Lower leg skin (tissue), 4 donors: Measurements from ENCODE around the gene NEGR1. TPM values are rescaled to one million over a fixed set of nuclear protein-coding genes. Genes with fewer than 3 reads are reported as not detected.

Experiments used
- DNase-seq, 2 donors: peaks; one replicate each; pipeline ENCODE4 v3.0.0-alpha.2; 2019; ENCODE audit warnings: low spot score in 2 of 2
- H3K4me3 ChIP-seq: fragments of 200-600 bp; sonication (generic); 2 replicates; pipeline ENCODE4 v1.5.1; 2017; ENCODE audit warnings: mild to moderate bottlenecking, low read depth; ENCODE audit not compliant: poor library complexity, severe bottlenecking
- POLR2A ChIP-seq, 2 donors: fragments of 450-650 bp; IDR thresholded peaks; one replicate each; pipeline ENCODE4 v1.6.1; 2016 to 2017; ENCODE audit warnings: antibody characterized with exemption in 2 of 2, mild to moderate bottlenecking in 1 of 2, moderate library complexity in 1 of 2
- WGBS, 2 donors: methylation state at CpG; one replicate each; pipeline ENCODE4 v1.1.5; 2018; 5-methylcytosine and 5-hydroxymethylcytosine counted together
- intact Hi-C: fragments of 100-400 bp; cut with DNase I; formaldehyde crosslinking; loops from one replicate; pipeline ENCODE4 v1.15.0; 2023; ENCODE audit warnings: low total_unique reads
- total RNA-seq, 4 donors: library from RNA; depleted of rRNA; stranded (reverse); fragments of >200 nt; gene quantifications; one replicate each; pipeline ENCODE4 v1.1.0, GENCODE V29; 2016
- TF ChIP-seq, protein P1 (sequence below), 3 donors: fragments of 450-650 bp; IDR thresholded peaks; one replicate each; pipeline ENCODE4 v1.5.1; 2016; ENCODE audit warnings: antibody characterized with exemption in 3 of 3, mild to moderate bottlenecking in 3 of 3, moderate library complexity in 2 of 3

NEGR1 gene
- total RNA-seq, 4 donors from 2014 or later = 4.1 to 13.6 (median 6.0) TPM

DNA sequence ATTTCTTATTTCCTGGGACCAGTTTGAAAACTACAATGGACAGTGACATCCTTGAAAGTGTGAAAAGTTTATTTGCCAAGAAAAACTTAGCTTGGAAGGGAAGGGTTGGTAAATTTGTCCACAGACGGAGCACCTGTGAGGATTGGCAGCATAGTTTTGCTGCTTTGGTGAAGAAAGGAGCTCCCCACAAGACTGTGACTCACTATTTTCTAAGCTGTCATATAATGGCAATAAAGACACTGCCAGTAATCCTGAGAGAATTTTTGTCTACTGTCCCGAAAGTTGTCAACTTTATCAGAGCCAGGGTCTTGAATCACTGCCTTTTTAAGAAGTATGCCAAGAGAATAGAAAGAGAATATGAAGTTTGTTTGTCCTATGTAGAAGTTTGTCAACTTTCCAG lies 230.8 kb downstream of the NEGR1 start:
- H3K4me3 ChIP-seq = no peak overlapping the region
- DNase-seq = no peak
- WGBS, 2 donors = 34 to 40% methylated on average over 2 of the region's 2 CpGs
- intact Hi-C loops = no loop called here
- TF ChIP-seq, protein P1, sequence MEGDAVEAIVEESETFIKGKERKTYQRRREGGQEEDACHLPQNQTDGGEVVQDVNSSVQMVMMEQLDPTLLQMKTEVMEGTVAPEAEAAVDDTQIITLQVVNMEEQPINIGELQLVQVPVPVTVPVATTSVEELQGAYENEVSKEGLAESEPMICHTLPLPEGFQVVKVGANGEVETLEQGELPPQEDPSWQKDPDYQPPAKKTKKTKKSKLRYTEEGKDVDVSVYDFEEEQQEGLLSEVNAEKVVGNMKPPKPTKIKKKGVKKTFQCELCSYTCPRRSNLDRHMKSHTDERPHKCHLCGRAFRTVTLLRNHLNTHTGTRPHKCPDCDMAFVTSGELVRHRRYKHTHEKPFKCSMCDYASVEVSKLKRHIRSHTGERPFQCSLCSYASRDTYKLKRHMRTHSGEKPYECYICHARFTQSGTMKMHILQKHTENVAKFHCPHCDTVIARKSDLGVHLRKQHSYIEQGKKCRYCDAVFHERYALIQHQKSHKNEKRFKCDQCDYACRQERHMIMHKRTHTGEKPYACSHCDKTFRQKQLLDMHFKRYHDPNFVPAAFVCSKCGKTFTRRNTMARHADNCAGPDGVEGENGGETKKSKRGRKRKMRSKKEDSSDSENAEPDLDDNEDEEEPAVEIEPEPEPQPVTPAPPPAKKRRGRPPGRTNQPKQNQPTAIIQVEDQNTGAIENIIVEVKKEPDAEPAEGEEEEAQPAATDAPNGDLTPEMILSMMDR (IDR thresholded peaks at IDR 0.05) = no peak
- no peak for TF ChIP-seq POLR2A (IDR thresholded peaks at IDR 0.05)

DNA sequence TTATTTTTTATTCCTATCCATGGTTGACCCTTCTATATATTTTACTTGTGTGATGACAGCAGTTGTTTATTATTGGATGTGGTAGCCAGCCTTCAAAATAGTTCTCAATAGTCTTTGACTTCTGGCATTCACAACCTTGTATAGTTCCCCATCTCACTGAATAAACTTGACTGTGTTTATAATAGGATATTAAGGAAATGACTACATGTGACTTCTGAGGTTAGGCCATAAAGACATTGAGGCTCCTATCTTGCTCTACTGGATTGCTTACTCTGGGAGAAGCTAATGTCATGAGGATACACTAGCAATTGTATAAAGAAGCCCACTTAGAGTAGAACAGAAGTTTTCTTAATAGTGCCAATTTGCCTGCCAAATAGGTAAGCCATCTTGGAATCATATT lies 231.8 kb downstream of the NEGR1 start:
- H3K4me3 ChIP-seq = no peak overlapping the region
- no peak for TF ChIP-seq POLR2A (IDR thresholded peaks at IDR 0.05)
- TF ChIP-seq, protein P1 (IDR thresholded peaks at IDR 0.05) = no peak
- DNase-seq = no peak
- intact Hi-C loops = no loop called here

DNA sequence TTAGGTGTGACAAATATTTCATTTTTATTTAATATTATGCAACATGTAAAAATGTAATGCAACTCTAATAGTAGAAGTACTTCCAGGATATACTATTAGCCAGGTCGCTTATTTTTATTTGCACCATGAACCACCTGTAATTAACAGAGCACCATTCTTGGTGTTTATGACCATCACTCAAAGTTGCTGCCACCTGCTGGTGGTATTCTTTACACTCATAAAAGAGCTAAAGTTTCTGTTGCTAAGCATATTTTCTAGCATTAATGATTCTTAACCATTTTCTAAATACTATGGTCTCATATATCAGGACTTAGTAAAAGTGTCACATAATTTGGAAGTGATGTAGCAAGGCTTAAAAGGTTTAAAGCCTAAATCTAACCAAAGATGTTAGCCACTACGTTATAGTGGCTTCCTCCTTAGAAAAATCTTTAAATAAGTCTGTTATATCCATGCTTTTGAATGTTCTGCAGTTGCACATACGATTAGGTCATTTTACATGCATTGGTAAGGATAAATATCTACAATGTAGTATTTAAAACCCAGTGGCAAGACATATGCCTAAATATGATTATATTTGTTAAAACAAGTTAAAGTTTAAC lies 244.5 kb downstream of the NEGR1 start:
- TF ChIP-seq, protein P1 (IDR thresholded peaks at IDR 0.05) = no peak
- no peak overlapping the region for H3K4me3 ChIP-seq
- 55 to 57% methylated on average over 3 of the region's 3 CpGs for WGBS, 2 donors
- intact Hi-C loops = no loop called here
- no peak for DNase-seq

DNA sequence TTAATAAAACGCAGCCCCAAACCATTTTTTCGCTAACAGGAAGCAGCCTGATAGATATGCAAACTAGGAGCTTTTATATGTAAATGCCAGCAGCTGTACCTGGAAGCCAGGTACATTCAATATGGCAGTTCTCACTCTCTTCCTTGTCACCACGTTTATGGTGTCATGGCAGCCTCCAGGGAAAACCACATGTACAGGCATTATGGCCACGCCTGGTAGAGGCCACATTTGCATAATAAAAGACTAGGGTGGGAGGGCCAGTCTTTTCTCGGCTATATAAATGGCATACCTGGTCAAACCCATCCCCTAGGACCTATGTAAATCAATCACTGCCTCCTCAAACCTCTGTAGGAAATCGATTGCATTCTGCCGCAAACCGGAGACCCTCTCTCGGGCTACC lies 247.5 kb downstream of the NEGR1 start:
- 89 to 90% methylated on average over 9 of the region's 9 CpGs for WGBS, 2 donors
- no peak overlapping the region for H3K4me3 ChIP-seq
- TF ChIP-seq POLR2A (IDR thresholded peaks at IDR 0.05) = no peak
- TF ChIP-seq, protein P1 (IDR thresholded peaks at IDR 0.05) = no peak
- intact Hi-C loops = no loop called here
- no peak for DNase-seq

DNA sequence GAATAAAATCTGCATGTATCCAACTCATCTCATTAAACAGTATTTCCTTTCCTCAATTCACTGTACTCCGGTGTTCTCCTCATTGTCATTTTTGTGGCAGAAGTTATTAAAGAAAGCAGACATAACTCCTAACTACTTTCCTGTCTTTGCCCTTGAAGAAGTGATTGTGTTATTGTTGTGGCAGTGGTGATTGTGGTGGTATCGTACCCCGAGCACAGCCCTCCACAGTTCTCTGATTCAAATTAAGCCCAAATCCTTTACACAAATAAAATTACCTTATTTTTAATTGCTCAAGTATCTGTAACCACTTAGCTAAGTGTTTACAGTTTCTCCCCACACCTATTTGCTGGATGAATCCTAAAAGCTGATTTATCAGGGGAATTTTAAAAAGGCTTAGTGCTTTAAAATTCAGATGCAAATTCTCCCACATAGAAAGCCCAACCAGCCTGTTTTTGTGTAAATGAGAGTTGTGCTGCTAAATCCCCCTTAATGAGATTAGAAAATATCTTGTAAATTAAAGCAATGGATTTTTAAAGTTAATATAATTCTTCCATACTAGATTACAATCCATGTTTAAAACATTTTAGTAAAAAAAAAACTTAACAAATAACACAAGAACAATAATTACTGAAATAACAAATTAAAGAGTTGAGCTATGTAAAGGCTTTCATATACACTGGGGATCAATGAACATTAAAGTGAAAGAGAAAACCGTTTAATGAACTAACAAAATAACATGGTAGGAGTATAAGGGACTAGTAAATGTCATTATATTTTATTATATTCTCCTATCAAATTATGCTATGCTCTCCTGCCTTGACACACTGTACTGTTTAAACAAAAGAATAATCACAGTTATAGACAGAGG lies 259.0 kb downstream of the NEGR1 start:
- intact Hi-C loops = no loop called here
- 63 to 70% methylated on average over 4 of the region's 4 CpGs for WGBS, 2 donors
- no peak for DNase-seq
- H3K4me3 ChIP-seq = no peak overlapping the region
- TF ChIP-seq, protein P1 (IDR thresholded peaks at IDR 0.05) = no peak
- TF ChIP-seq POLR2A (IDR thresholded peaks at IDR 0.05) = no peak
